Keratinocyte (primary cell): ENCODE measurements around the gene KAZALD1. TPM values are rescaled to one million over a fixed set of nuclear protein-coding genes. Genes with fewer than 3 reads are reported as not detected.

Experiments
- DNase-seq: peaks from one replicate; pipeline ENCODE4 v3.0.0-alpha.2; 2011; ENCODE audit warnings: low read depth, missing footprints, low spot score
- FAIRE-seq: peaks from 2 replicates; lab custom pipeline; 2011; peaks lifted over from hg19 to GRCh38; lab: Jason Lieb, UNC
- H2AFZ ChIP-seq: 2 replicates; pipeline ENCODE4 v1.6.0; 2012; ENCODE audit warnings: low read length, control low read depth, inconsistent platforms; ENCODE audit not compliant: control insufficient read depth
- H3K27ac ChIP-seq: 2 replicates; pipeline ENCODE4 v1.5.1; 2011; ENCODE audit warnings: low read length; ENCODE audit not compliant: control insufficient read depth, insufficient read depth
- H3K27me3 ChIP-seq: 3 replicates; pipeline ENCODE4 v1.6.0; 2011; ENCODE audit warnings: low read length; ENCODE audit not compliant: control insufficient read depth, insufficient read depth; ENCODE audit errors: extremely low read depth
- H3K36me3 ChIP-seq, 2 experiments: 2 replicates in 1 of 2; 3 replicates in 1 of 2; pipeline ENCODE4 v1.5.1; 2011; ENCODE audit warnings: low read length in 2 of 2, mild to moderate bottlenecking in 1 of 2; ENCODE audit not compliant: control insufficient read depth in 2 of 2, insufficient read depth in 2 of 2; ENCODE audit errors: extremely low read depth in 1 of 2
- H3K4me1 ChIP-seq: 3 replicates; pipeline ENCODE4 v1.5.1; 2011; ENCODE audit warnings: low read length; ENCODE audit not compliant: control insufficient read depth, insufficient read depth; ENCODE audit errors: extremely low read depth
- H3K4me2 ChIP-seq: 3 replicates; pipeline ENCODE4 v1.6.0; 2011; ENCODE audit warnings: low read depth, low read length; ENCODE audit not compliant: control insufficient read depth, insufficient read depth; ENCODE audit errors: extremely low read depth
- H3K4me3 ChIP-seq, 3 experiments: fragments of 200-600 bp in 1 of 3; sonication (generic) in 1 of 3; 2 replicates in 2 of 3; 3 replicates in 1 of 3; pipeline ENCODE4 v1.5.1; 2011 to 2016; ENCODE audit warnings: low read length in 3 of 3, mild to moderate bottlenecking in 3 of 3, control low read depth in 2 of 3, inconsistent platforms in 1 of 3, low read depth in 1 of 3, mixed read lengths in 1 of 3, mixed run types in 1 of 3, moderate library complexity in 1 of 3; ENCODE audit not compliant: control insufficient read depth in 2 of 3, insufficient read depth in 2 of 3; ENCODE audit errors: extremely low read depth in 1 of 3
- H3K79me2 ChIP-seq: 2 replicates; pipeline ENCODE4 v1.6.0; 2012; ENCODE audit warnings: low read length; ENCODE audit not compliant: control insufficient read depth, insufficient read depth
- H3K9ac ChIP-seq: 3 replicates; pipeline ENCODE4 v1.6.0; 2011; ENCODE audit warnings: low read length; ENCODE audit not compliant: control insufficient read depth, insufficient read depth; ENCODE audit errors: extremely low read depth
- H3K9me1 ChIP-seq: 3 replicates; pipeline ENCODE4 v1.6.0; 2011; ENCODE audit warnings: low read length; ENCODE audit not compliant: control insufficient read depth, insufficient read depth; ENCODE audit errors: extremely low read depth
- H3K9me3 ChIP-seq: 2 replicates; pipeline ENCODE4 v1.5.1; 2012; ENCODE audit warnings: low read depth, low read length; ENCODE audit not compliant: control insufficient read depth
- H4K20me1 ChIP-seq: 3 replicates; pipeline ENCODE4 v1.6.0; 2011; ENCODE audit warnings: low read length; ENCODE audit not compliant: control insufficient read depth, insufficient read depth; ENCODE audit errors: extremely low read depth
- CTCF ChIP-seq, 3 experiments: IDR thresholded peaks in 1 of 3; conservative IDR thresholded peaks in 1 of 3; optimal IDR thresholded peaks in 1 of 3; 2 replicates in 2 of 3; 3 replicates in 1 of 3; pipeline versions ENCODE3 to v1.5.1; 2011; ENCODE audit warnings: low read length in 3 of 3, mild to moderate bottlenecking in 3 of 3, moderate library complexity in 2 of 3, control low read depth in 1 of 3, inconsistent platforms in 1 of 3; ENCODE audit not compliant: insufficient read depth in 2 of 3; ENCODE audit errors: extremely low read depth in 1 of 3
- EZH2 ChIP-seq: IDR thresholded peaks from one replicate; pipeline ENCODE4 v1.6.1; 2012; ENCODE audit warnings: inconsistent platforms, mild to moderate bottlenecking, low read length, moderate library complexity
- dilution Hi-C: fragments of 300-500 bp; cut with MboI; formaldehyde crosslinking; loops from one replicate; pipeline ENCODE4 v1.7.0; 2020; ENCODE audit warnings: low sequenced_read_pairs; ENCODE audit not compliant: extremely low pct_ligation_motif_present
- polyA plus RNA-seq, 5 experiments: library from polyadenylated mRNA; depleted of rRNA in 3 of 5; stranded (reverse) in 3 of 5; stranded (forward) in 1 of 5; unstranded in 1 of 5; fragments of >200 nt; gene quantifications; 1 replicate in 1 of 5; 2 replicates in 3 of 5; 3 replicates in 1 of 5; pipeline versions ENCODE4 v1.2.1 to v1.2.3, GENCODE V29; 2011 to 2012; ENCODE audit warnings: missing spikeins in 2 of 5, low read depth in 1 of 5, low replicate concordance in 1 of 5

Gene KAZALD1
- polyA plus RNA-seq, 1 donor (not counting 4 experiments of a cell fraction or from before 2014, with no cell fraction given) = 0.08 TPM

- no peak overlapping the region for H3K4me3 ChIP-seq
- no peak overlapping the region for H3K4me2 ChIP-seq
- H3K27me3 ChIP-seq = no peaks in the 10 kb centered on the region
- dilution Hi-C loops = no loop called here
- H3K9me3 ChIP-seq = no peaks in the 10 kb centered on the region
- TF ChIP-seq EZH2 (no peak), CTCF (optimal IDR thresholded peaks at IDR 0.05 in 1 of 3, IDR thresholded peaks at IDR 0.05 in 1 of 3, conservative IDR thresholded peaks at IDR 0.05 in 1 of 3; ENCODE audit: extremely low read depth in 1 of 3, insufficient read depth in 2 of 3, low read length in 3 of 3) (no peak)
- no peak for DNase-seq
- no peak overlapping the region for H2AFZ ChIP-seq
- H4K20me1 ChIP-seq = no peaks in the 10 kb centered on the region
- H3K4me1 ChIP-seq = peaks cover 19% of the 10 kb centered on the region
- no peak overlapping the region for H3K9ac ChIP-seq
- no peak overlapping the region for H3K27ac ChIP-seq
- H3K79me2 ChIP-seq = peaks cover 6% of the 10 kb centered on the region
- no peaks in the 10 kb centered on the region for H3K9me1 ChIP-seq
- no peaks in the 10 kb centered on the region for H3K36me3 ChIP-seq
- FAIRE-seq = no peak
Measured at GRCh38 chr10:101056365-101057151, 5.2 kb upstream of the KAZALD1 start.

- Histone ChIP-seq H3K9me3 (no peaks in the 10 kb centered on the region), H3K79me2 (peaks cover 6% of the 10 kb centered on the region), H3K27me3 (peaks cover 26% of the 10 kb centered on the region), H3K36me3 (no peaks in the 10 kb centered on the region), H4K20me1 (no peaks in the 10 kb centered on the region), H3K9ac (peak overlapping the region; percentile 98), H2AFZ (peak overlapping the region; percentile 100), H3K27ac (peak overlapping the region; percentile 97), H3K9me1 (no peaks in the 10 kb centered on the region), H3K4me3 (peak overlapping the region; percentile 85 to 96 (median 95)), H3K4me2 (peak overlapping the region; percentile 96), H3K4me1 (peaks cover 17% of the 10 kb centered on the region)
- dilution Hi-C loops = no loop called here
- FAIRE-seq (peak; percentile 23), DNase-seq (peak; percentile 88)
- peak; percentile 82 to 92 (median 88) for TF ChIP-seq CTCF (optimal IDR thresholded peaks at IDR 0.05 in 1 of 3, IDR thresholded peaks at IDR 0.05 in 1 of 3, conservative IDR thresholded peaks at IDR 0.05 in 1 of 3; ENCODE audit: extremely low read depth in 1 of 3, insufficient read depth in 2 of 3, low read length in 3 of 3)
- no peak for TF ChIP-seq EZH2
Measured at GRCh38 chr10:101060036-101060950, 1.5 kb upstream of the KAZALD1 start.
